SU-DHL-6 (cell line): ENCODE data around the gene DUSP22.

Experiments used
- EZH2phosphoT487 ChIP-seq: fragments of 200-600 bp; sonication (generic), shearing (Covaris generic); conservative IDR thresholded peaks from 2 replicates; pipeline ENCODE4 v1.6.1; 2018; ENCODE audit warnings: mild to moderate bottlenecking, antibody characterized with exemption, low read length, moderate library complexity, mixed read lengths
- TF ChIP-seq, protein P1 (sequence below): fragments of 200-600 bp; sonication (generic); IDR thresholded peaks from one replicate; pipeline ENCODE4 v1.5.1; 2017; ENCODE audit warnings: antibody characterized with exemption, mild to moderate bottlenecking, low read length, moderate library complexity; ENCODE audit not compliant: insufficient read depth, poor library complexity, severe bottlenecking

DNA sequence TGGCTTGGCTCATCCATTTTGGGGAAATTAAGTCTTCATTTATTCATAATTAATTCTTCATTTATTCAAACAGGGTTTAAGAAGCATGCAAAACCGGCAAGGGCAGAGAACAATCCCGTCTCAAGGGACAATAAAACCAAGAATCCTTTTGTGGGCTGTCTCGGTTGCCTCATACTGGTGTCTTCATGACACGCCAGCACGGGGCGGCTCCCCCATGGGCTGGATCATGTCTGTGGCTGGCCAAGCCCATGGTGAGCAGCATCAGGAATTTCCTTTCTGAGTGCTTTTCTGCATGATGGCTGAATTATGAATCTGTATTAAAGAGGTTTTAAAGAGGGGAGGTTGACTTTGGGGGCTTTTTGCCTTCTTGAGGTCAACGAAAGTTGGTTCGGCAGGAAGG is 38.3 kb upstream of the DUSP22 start:
- TF ChIP-seq, protein P1, sequence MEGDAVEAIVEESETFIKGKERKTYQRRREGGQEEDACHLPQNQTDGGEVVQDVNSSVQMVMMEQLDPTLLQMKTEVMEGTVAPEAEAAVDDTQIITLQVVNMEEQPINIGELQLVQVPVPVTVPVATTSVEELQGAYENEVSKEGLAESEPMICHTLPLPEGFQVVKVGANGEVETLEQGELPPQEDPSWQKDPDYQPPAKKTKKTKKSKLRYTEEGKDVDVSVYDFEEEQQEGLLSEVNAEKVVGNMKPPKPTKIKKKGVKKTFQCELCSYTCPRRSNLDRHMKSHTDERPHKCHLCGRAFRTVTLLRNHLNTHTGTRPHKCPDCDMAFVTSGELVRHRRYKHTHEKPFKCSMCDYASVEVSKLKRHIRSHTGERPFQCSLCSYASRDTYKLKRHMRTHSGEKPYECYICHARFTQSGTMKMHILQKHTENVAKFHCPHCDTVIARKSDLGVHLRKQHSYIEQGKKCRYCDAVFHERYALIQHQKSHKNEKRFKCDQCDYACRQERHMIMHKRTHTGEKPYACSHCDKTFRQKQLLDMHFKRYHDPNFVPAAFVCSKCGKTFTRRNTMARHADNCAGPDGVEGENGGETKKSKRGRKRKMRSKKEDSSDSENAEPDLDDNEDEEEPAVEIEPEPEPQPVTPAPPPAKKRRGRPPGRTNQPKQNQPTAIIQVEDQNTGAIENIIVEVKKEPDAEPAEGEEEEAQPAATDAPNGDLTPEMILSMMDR = no peak
- no peak for TF ChIP-seq EZH2phosphoT487
